ENCODE data around the gene APC2. TPM values are rescaled to one million over a fixed set of nuclear protein-coding genes. Genes with fewer than 3 reads are reported as not detected.
"Not testable (repeated sequence)": the region's sequence is repeated elsewhere in the genome, so short reads cannot be mapped to it uniquely, and the experiment has no call there.

Gene APC2
- polyA plus RNA-seq, 1 donor: 1.3 TPM

- no peak for DNase-seq
These were observed 60.9 kb downstream of the APC2 start for GRCh38 chr19:1510807-1511206.

- no peak for DNase-seq
These were observed 61.7 kb downstream of the APC2 start for GRCh38 chr19:1511318-1512317.

DNA sequence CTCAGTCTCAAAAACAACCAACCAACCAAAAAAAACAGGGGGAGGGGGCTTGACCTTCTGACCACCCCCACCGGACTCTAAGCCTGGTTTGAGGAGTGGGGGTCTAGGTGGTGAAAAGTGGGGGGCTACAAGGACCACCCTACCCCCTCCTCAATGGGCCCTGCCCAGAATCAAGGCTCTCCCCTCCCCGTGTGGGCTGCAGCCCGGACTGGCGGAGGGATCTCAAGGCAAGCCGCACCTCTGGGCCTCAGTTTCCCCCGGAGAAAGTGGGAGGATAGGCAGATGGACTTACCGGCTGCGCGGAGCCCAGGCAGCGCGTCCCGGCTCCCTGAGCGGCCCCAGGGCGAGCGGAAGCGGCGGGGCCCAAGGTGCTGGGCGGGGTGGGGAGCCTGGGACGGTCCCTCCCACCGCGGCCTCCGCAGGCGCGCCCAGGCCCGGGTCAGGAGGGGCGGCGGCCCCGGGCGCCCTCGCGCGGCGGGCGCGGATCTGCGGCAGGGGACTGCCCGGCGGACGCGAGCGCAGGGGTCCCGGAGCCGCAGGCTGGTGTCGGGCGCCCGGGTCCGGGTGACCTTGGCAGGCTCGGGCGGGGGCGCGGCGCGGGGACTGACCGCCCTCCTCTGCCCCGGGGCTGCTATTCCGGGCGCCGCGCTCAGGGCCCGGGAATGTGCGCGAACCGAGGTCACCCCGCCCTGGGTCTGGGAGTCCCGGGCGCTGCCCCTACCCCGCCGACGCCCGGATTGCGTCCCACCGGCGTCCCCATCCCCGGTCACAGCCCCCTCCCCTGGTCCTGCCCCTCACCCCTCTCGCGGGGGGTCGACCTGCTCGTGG, 63.0 kb downstream of the APC2 start, which contains the start of gene ADAMTSL5:
Gene ADAMTSL5 (minus strand): TSS at position 349 of the 828 bp plus-strand sequence. CDS start 2,076 bp downstream, outside the sequence.
- no peak for DNase-seq

DNA sequence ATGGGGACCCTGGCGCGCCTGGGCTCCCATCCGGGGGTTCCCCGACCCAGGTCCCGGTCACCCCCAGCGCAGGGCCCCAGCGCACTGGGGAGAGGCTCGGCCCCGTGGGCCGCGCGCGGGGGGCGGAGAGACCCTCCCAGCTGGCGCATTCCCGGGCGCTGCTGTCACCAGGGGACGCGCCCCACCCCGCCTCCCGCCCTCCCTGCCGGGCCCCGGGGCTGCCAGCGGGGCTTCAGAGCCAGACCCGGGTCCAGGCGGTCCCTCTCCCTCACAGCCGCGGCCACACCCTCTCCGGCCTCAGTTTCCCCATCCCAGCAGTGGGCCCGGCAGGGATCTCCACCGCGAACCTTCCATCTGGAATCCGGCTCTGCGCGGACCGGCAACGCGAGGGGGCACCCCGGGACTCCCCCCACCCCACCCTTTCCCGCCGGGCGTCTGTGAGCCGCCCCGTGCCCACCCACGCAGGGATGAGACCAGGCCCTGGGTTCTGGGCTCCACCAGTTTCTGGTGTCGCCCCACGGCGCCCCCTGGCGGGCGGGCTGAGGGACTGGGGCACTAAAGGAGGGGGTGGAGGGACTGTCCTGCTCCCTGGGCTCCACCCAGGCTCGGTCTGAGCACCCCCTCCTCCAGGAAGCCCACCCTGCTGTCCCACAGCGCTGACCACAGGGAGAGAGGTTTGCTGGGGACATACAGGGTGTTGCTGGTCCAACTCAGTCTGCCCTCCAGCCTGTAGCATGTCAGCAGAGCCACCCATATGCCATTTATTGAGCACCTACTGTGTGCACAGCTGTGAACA, 63.8 kb downstream of the APC2 start:
- DNase-seq: no peak

GRCh38 chr19:1514295-1514661, 64.4 kb downstream of the APC2 start:
- DNase-seq: no peak

DNA sequence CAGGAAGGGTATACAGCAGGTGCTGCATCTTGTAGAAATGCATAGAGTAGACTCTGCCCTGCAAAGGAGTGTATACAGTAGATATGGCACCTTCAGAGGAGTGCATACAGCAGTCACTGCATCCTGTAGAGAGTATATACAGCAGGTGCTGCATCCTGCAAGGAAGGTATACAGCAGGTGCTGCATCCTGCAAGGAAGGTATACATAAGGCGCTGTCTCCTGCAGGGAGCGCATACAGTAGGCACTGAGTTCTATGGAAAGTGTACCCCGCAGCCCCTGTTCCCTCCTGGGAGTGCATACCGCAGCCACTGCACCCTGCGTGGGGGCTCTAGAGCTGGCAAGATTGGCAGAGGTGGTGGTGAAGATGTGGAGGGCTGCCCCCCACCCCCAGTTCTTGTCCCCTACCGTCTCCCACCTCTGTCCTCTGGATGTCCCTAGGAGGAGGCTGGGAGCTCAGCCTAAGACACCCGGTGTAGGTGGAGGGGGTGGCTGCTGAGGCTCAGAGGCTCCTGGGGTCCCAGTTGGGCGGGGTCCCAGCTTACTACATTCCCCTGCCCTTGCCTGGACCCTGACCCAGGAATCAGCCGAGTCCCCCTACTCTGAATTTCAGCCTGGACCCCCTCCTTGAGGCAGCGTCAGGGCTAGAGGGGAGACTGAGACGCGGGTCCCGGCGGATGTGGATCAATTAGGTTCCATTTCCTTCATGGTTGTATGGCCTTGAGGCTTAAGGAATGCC, 65.2 kb downstream of the APC2 start:
- DNase-seq: no peak

- DNase-seq: no peak
These were observed 66.5 kb downstream of the APC2 start for GRCh38 chr19:1516395-1516753.

DNA sequence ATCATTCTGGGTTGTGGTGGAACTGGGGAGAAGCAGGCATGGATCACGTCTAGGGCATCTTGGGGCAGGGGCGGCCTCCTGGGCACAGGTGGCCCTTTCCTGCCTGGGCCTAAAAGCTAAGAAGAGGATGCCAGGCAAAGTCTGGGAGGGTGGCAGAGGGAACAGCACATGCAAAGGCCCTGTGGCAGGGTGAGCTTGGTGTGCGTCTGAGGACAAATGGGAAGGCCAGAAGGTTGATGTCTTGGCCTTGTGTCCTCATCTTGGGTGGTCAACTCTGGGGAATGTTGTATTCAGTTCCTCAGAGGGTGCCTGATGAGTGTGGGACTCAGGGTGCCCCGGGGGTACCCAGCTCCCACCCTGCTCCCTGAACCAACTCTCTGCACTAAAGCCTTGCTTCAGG, 68.5 kb downstream of the APC2 start:
- no peak for DNase-seq

GRCh38 chr19:1519802-1520201, 69.9 kb downstream of the APC2 start:
- not testable (repeated sequence) for DNase-seq

DNA sequence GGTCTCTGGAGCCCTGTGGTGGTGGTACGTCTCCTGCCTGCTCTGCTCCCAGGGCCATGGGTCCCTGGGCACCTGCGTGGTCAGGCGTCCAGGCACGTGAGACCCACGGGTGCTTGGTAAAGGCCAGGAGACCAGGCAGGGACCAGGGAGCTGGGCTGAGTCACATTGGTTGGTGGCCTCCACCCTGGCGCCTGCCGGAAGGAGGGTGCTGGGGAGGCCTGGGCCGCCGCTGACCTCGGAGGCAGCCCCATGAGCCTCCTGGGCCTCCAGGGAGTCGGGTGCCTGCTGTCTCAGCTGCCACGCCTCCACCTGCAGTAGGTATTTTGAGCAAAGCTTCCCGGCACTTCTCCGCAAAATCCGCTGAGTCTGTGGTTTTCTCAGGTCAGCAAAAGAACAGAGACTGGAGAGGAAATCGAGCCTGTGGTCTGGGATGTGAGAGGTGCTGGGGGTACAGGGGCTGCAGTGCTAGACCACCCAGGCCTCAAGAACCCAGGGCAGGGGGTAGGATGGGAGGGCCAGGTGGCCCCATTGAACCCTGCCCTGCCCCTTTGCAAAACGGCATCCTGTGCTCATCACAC, 70.4 kb downstream of the APC2 start:
- no peak for DNase-seq

GRCh38 chr19:1521636-1522035, 71.7 kb downstream of the APC2 start:
- DNase-seq: no peak

- no peak for DNase-seq
These were observed 72.1 kb downstream of the APC2 start for GRCh38 chr19:1522061-1522460.

DNA sequence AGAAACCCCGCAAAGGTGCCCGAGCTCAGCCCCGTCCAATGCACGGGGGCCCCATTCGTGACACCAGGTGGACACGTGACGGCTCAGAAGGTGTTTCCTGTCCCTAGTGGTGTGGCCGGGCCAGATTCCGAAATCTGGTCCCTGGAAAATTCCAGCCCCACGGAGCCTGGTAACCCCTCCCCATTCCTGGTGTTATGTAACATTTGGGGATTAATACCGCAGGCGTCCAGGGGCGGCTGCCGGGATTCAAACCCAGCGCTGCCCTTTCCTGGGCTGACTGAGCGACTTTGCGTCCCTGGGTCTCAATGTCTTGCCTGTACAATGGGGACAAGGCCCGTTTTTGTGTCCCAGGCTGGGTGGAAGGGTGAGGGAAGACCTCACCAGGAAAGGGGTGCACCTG, 72.9 kb downstream of the APC2 start:
- DNase-seq: no peak

Other genes starting within 250 kb of the APC2 start
- gene STK11, start 244.3 kb upstream of the APC2 start, polyA plus RNA-seq (ENCODE audit: insufficient read length): 56.2 TPM
- gene CBARP, start 212.1 kb upstream of the APC2 start, polyA plus RNA-seq (ENCODE audit: insufficient read length): 1.4 TPM
- 76.3 TPM for gene ATP5F1D, start 208.4 kb upstream of the APC2 start, polyA plus RNA-seq (ENCODE audit: insufficient read length)
- 43.8 TPM for gene MIDN, start 201.5 kb upstream of the APC2 start, polyA plus RNA-seq (ENCODE audit: insufficient read length)
- gene CIRBP, start 180.8 kb upstream of the APC2 start, polyA plus RNA-seq (ENCODE audit: insufficient read length): 895 TPM
- 16.2 TPM for gene FAM174C, start 174.6 kb upstream of the APC2 start, polyA plus RNA-seq (ENCODE audit: insufficient read length)
- gene EFNA2, start 164.2 kb upstream of the APC2 start, polyA plus RNA-seq (ENCODE audit: insufficient read length): 1.4 TPM
- 40.2 TPM for gene NDUFS7, start 66.2 kb upstream of the APC2 start, polyA plus RNA-seq (ENCODE audit: insufficient read length)
- 25.7 TPM for gene GAMT, start 48.6 kb upstream of the APC2 start, polyA plus RNA-seq (ENCODE audit: insufficient read length)
- 91.8 TPM for gene DAZAP1, start 42.5 kb upstream of the APC2 start, polyA plus RNA-seq (ENCODE audit: insufficient read length)
- 539 TPM for gene RPS15, start 11.7 kb upstream of the APC2 start, polyA plus RNA-seq (ENCODE audit: insufficient read length)
- gene C19orf25, start 29.1 kb downstream of the APC2 start, polyA plus RNA-seq (ENCODE audit: insufficient read length): 19.5 TPM
- gene PCSK4, start 40.2 kb downstream of the APC2 start, polyA plus RNA-seq (ENCODE audit: insufficient read length): 5.0 TPM
- gene REEP6, start 41.1 kb downstream of the APC2 start, polyA plus RNA-seq (ENCODE audit: insufficient read length): 15.7 TPM
- gene ADAMTSL5, start 62.9 kb downstream of the APC2 start, polyA plus RNA-seq (ENCODE audit: insufficient read length): 0.27 TPM
- 0.23 TPM for gene PLK5, start 74.0 kb downstream of the APC2 start, polyA plus RNA-seq (ENCODE audit: insufficient read length)
- 19.1 TPM for gene MEX3D, start 118.2 kb downstream of the APC2 start, polyA plus RNA-seq (ENCODE audit: insufficient read length)
- 47.3 TPM for gene MBD3, start 142.7 kb downstream of the APC2 start, polyA plus RNA-seq (ENCODE audit: insufficient read length)
- gene UQCR11, start 155.3 kb downstream of the APC2 start, polyA plus RNA-seq (ENCODE audit: insufficient read length): 82.3 TPM
- gene TCF3, start 202.5 kb downstream of the APC2 start, polyA plus RNA-seq (ENCODE audit: insufficient read length): 98.9 TPM